ENCODE measurements around the gene SPATA3. TPM values are rescaled to one million over a fixed set of nuclear protein-coding genes. Genes with fewer than 3 reads are reported as not detected.
"Not testable (repeated sequence)": the region's sequence is repeated elsewhere in the genome, so short reads cannot be mapped to it uniquely, and the experiment has no call there.

SPATA3 gene
- polyA plus RNA-seq, 6 donors from 2014 or later: not detected

DNA sequence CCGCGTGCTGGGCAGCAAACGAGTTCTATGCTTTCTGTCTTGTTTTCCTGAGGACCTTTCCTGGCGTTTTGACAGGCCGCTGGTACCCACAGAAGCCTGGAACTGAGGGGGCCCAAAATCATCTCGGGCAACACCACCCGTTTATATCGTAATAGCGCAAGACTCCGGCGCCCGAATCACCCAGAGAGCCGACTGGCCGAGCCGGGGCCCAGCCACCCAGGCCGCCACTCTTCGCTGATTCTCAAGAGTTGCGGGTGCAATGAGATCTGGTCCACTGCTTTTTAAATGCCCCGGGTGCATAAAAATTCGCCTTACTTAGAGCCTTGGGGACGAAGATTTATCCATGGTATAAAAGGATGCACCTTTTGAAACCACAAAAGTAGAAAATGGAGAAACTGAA, 6.2 kb upstream of the SPATA3 start:
- DNase-seq (no peak), ATAC-seq (ENCODE audit: low read depth in 2 of 2) (no peak)
- no peak overlapping the region for H3K4me3 Mint-ChIP-seq
- no peaks in the 10 kb centered on the region for H3K36me3 Mint-ChIP-seq
- no peaks in the 10 kb centered on the region for H3K9me3 Mint-ChIP-seq
- peaks cover 0 to 3% (median 0%) of the 10 kb centered on the region in 3 donors for H3K4me1 Mint-ChIP-seq
- peaks cover 31 to 67% (median 60%) of the 10 kb centered on the region in 3 donors for H3K27me3 Mint-ChIP-seq
- H3K27ac Mint-ChIP-seq: no peak overlapping the region

DNA sequence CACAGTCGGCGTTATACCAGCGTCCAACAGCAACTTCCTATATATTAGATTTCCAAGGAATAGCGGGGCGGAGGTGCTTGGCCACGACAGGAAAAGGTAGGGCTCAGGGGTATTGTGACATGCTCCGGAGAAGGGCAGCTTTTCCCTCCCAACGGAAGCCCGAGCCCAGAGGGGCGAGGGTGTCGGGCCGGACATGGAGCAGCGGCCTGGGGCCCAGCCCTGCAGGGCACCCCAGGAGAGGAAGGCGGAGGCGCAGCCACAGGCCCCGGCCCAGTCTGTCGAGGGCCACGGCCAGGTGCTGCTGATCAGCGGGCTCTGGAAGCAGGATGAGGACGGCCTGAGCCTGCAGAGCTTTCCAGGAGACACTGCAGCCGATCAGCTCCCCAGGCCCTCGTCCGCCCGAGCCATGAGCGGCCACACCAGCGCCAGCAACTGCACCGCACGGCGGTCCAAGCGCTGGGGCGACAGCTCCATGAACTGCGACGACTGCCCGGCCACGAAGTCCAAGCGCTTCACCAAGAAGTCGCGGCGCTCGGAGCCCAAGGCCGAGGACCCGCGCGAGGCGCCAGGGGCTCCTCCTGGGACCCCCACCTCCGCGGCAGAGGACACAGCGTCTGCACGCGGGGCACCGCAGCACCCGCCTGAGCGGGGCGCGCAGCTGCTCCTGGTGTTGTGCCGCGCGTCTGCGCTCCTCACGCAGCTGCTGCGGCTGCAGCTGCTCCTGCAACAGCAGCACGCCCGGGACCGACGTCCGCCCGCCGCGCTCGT, 5.6 kb upstream of the SPATA3 start:
- peaks cover 34 to 67% (median 63%) of the 10 kb centered on the region in 3 donors for H3K27me3 Mint-ChIP-seq
- H3K27ac Mint-ChIP-seq: no peak overlapping the region
- no peak for DNase-seq
- no peak for ATAC-seq (ENCODE audit: low read depth in 2 of 2)
- no peaks in the 10 kb centered on the region for H3K36me3 Mint-ChIP-seq
- H3K4me3 Mint-ChIP-seq: no peak overlapping the region
- H3K4me1 Mint-ChIP-seq: peaks cover 0 to 3% (median 0%) of the 10 kb centered on the region in 3 donors
- H3K9me3 Mint-ChIP-seq: no peaks in the 10 kb centered on the region

DNA sequence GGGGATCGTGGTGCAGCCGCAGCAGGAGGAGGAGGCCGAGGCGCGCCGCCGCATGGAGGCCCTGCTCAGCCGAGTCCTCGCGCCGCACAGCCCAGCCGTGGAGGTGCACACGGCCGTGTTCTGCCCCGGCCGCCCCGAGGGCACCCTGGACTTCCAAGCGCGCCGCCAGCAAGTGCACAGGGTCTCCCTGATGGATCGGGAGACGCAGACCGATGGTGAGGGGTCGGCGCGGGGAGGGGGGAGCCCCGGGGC, 5.1 kb upstream of the SPATA3 start:
- Mint-ChIP-seq H3K9me3 (no peaks in the 10 kb centered on the region), H3K27ac (no peak overlapping the region), H3K36me3 (no peaks in the 10 kb centered on the region), H3K4me1 (peaks cover 0 to 3% (median 0%) of the 10 kb centered on the region in 3 donors), H3K27me3 (peaks cover 39 to 68% (median 63%) of the 10 kb centered on the region in 3 donors), H3K4me3 (no peak overlapping the region)
- DNase-seq (no peak), ATAC-seq (ENCODE audit: low read depth in 2 of 2) (no peak)

DNA sequence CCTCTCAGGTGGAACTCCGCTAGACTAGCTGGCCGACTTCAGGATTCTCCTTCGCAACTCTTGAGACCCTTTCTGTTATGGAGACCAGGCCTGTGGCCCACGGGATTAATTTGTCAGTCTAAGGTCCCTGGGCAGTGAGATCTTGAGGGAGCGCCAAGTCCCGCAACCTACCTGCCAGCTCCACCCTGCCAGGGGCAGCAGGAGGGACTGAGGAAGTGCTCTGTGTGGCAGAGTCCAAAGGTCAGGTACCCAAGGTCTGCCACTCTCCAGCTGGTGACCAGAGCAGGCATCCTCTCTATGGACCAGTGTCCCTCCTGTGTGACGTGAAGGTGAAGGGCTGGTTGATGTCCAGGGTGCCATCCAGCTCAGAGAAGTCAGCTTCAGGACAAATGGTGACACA, 4.3 kb upstream of the SPATA3 start:
- Mint-ChIP-seq H3K27me3 (peaks cover 47 to 71% (median 63%) of the 10 kb centered on the region in 3 donors), H3K4me1 (peaks cover 0 to 3% (median 0%) of the 10 kb centered on the region in 3 donors), H3K4me3 (no peak overlapping the region), H3K9me3 (peaks cover 0 to under 1% (median 0%) of the 10 kb centered on the region in 7 donors), H3K27ac (no peak overlapping the region), H3K36me3 (no peaks in the 10 kb centered on the region)
- ATAC-seq (ENCODE audit: low read depth in 2 of 2) (no peak), DNase-seq (no peak)

DNA sequence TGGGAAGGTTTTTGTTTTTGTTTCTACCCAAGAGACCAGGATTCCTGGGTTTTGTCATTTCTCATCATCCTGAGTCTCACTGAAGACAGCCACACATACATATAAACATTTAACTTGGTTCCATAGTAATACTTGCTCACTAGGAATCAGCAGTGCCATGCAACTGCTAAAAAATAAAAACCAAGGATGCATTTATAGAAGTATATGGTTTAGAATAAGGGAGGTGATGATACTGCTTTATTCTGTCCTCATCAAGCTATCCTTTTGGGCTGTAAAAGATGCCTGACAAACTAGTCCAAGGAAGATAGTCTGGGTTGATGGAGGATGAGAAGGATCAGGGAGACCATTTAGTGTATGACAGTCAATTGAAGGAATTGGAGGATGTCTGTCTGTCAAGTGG, 740 bp downstream of the SPATA3 start:
- Mint-ChIP-seq H3K4me1 (peaks cover 0 to 3% (median 0%) of the 10 kb centered on the region in 3 donors), H3K27ac (no peak overlapping the region), H3K27me3 (peaks cover 69 to 96% (median 88%) of the 10 kb centered on the region in 3 donors), H3K36me3 (no peaks in the 10 kb centered on the region), H3K4me3 (no peak overlapping the region), H3K9me3 (peaks cover 0 to 10% (median 6%) of the 10 kb centered on the region in 7 donors)
- DNase-seq (no peak), ATAC-seq (ENCODE audit: low read depth in 2 of 2) (no peak)

DNA sequence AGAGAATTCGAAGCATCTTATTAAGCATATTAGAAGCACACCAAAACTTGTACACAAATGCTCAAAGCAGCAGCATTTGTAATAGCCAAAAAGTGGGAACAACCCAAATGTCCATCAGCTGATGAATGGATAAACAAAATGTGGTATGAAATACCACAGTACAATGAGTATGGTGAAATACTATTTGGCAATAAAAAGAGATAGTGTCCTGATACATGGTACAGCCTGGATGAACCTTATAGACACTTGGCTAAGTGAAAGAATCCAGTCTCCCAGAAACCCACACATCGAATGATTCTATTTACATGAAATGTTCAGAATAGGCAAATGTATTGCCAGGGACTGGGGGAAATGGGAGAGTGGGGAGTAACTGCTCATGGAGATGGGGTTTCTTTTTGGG, 3.0 kb downstream of the SPATA3 start:
- Mint-ChIP-seq H3K4me3 (no peak overlapping the region), H3K27me3 (peaks cover 59 to 90% (median 72%) of the 10 kb centered on the region in 3 donors), H3K27ac (no peak overlapping the region), H3K9me3 (peaks cover 0 to 10% (median 6%) of the 10 kb centered on the region in 7 donors), H3K36me3 (no peaks in the 10 kb centered on the region), H3K4me1 (peaks cover 0 to 3% (median 0%) of the 10 kb centered on the region in 3 donors)
- ATAC-seq (ENCODE audit: low read depth in 2 of 2) (no peak), DNase-seq (no peak)

DNA sequence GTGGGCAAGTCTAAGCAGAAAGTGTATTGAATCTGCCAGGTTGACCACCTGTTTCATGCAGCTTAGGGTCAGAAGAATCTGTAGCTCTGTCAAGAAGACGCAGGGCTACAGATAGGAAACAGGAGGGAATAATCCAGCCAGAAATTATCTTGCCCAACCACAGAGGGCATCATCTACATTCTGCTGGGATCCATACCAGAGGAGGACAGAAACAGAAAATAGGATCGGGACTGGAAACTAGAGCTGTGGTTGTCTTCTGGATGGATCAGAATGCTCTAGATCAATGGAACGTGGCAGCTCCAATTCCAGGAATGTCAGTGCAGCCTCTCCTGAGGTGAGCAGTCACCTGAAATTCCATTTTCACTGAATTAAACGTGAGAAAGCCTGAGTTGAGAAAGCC, 3.6 kb downstream of the SPATA3 start:
- Mint-ChIP-seq H3K27ac (no peak overlapping the region), H3K27me3 (peaks cover 57 to 84% (median 72%) of the 10 kb centered on the region in 3 donors), H3K9me3 (peaks cover 0 to 11% (median 6%) of the 10 kb centered on the region in 7 donors), H3K36me3 (no peaks in the 10 kb centered on the region), H3K4me1 (peaks cover 0 to 3% (median 0%) of the 10 kb centered on the region in 3 donors), H3K4me3 (no peak overlapping the region)
- no peak for ATAC-seq (ENCODE audit: low read depth in 2 of 2)
- no peak for DNase-seq

DNA sequence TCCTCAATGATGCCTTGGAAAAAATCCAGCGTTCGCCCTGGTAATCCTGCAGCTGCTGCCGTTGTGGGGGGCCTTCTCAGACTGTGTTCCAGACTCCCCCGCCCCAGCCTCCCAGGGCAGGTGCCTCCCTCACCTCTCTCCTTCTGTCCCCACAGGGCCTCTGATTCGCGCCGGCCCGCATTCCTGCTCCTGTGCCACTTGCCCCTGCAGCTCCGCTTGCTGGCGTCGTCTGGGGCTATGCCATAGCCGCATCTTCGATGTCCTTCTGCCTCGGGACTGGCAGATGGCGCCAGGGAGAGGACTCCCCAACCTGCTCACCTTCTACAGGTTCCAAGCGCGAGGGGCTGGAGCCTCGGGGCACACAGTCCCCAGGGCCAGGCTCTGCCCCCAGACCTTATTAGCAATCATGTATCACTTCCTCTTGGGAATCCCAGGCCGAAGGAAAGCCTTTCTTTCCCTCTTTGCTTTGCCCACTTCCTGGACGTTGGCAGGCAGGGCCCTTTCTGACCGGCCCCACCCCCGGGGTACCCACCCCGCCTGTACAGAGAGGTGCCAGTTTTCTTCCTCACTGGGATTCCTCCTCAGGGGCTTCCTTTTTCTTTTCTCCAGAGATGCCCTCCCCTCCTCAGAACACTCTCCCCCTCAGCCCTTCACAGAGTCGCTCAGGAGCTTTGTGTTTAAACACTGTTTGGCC, 4.4 kb downstream of the SPATA3 start:
- ATAC-seq (ENCODE audit: low read depth in 2 of 2): no peak
- no peak overlapping the region for H3K4me3 Mint-ChIP-seq
- no peak overlapping the region for H3K27ac Mint-ChIP-seq
- peaks cover 0 to 10% (median 0%) of the 10 kb centered on the region in 3 donors for H3K4me1 Mint-ChIP-seq
- peaks cover 0 to 8% of the 10 kb centered on the region in 2 donors for H3K36me3 Mint-ChIP-seq
- peaks cover 0 to 18% (median 9%) of the 10 kb centered on the region in 7 donors for H3K9me3 Mint-ChIP-seq
- peaks cover 55 to 75% (median 68%) of the 10 kb centered on the region in 3 donors for H3K27me3 Mint-ChIP-seq
- no peak for DNase-seq

DNA sequence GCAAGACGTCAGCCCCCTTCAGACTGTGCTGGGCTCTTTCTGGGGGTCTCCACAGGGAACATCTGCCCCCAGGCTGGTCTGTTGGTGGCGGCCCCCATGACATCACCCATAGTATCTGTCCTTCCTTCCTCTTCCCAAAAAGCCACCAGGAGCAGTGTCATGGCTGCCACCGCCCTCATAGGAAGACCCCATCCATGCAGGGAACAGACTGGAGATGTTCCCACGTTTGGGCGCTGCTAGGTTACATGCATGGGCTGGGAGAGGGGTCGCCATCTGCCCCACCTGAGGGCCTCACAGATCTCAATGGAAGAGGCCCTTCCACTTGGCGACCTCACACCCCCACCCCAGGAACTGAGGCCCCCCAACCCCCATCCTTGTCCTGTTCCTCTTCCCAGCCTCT, 5.1 kb downstream of the SPATA3 start:
- H3K4me3 Mint-ChIP-seq: no peak overlapping the region
- H3K27me3 Mint-ChIP-seq: peaks cover 48 to 68% (median 61%) of the 10 kb centered on the region in 3 donors
- H3K4me1 Mint-ChIP-seq: peaks cover 0 to 13% (median 0%) of the 10 kb centered on the region in 3 donors
- DNase-seq: no peak
- peaks cover 2 to 21% (median 11%) of the 10 kb centered on the region in 7 donors for H3K9me3 Mint-ChIP-seq
- H3K36me3 Mint-ChIP-seq: peaks cover 0 to 12% of the 10 kb centered on the region in 2 donors
- no peak for ATAC-seq (ENCODE audit: low read depth in 2 of 2)
- H3K27ac Mint-ChIP-seq: no peak overlapping the region

DNA sequence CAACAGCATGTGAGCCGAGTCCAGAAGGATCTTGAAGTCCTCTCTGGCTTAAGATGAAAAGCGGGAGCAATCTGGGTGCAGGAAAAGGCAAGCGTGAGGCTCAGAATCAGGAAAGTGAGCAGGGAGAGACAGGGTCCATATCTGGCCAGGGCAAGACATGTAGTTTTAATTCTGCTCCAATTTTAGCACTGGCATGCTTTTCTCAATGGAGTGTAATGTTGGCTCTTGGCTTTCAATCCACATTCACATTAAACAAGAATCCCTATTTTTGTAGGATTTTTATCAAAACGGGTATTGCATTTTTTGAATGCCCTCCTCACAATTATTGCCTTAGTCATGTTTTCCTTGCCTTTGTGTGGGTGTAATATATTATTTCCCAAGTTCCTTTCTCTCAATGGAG, 6.0 kb downstream of the SPATA3 start:
- Mint-ChIP-seq H3K4me1 (peaks cover 0 to 13% (median 0%) of the 10 kb centered on the region in 3 donors), H3K9me3 (peaks cover 2 to 19% (median 9%) of the 10 kb centered on the region in 7 donors), H3K36me3 (peaks cover 0 to 12% of the 10 kb centered on the region in 2 donors), H3K27me3 (peaks cover 40 to 59% (median 52%) of the 10 kb centered on the region in 3 donors), H3K27ac (peak overlapping the region in 1 of 6 donors; percentile 43), H3K4me3 (no peak overlapping the region)
- no peak for ATAC-seq (ENCODE audit: low read depth in 2 of 2)
- no peak for DNase-seq

DNA sequence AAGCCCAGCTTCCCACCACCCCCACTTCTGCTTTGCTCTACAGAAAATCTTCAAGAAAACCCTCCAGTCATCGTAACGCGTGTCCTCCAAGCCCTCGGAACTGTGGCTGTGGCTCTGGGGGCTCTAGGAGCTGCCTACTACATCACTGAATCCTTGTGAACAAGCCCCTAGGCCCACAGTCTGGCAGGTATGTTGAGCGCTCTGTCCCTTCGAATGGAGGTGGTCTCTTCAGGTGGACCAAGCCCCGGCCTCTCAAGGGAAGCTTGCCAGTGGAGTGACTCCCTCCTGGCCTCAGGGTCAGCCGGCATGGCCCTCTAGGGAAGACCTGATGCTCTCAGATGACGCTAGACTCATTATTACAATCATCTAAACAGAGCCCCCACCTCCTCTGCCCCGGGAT, 6.7 kb downstream of the SPATA3 start:
- Mint-ChIP-seq H3K4me3 (no peak overlapping the region), H3K9me3 (peaks cover 2 to 15% (median 7%) of the 10 kb centered on the region in 7 donors), H3K4me1 (peaks cover 0 to 13% (median 0%) of the 10 kb centered on the region in 3 donors), H3K36me3 (peaks cover 0 to 12% of the 10 kb centered on the region in 2 donors), H3K27ac (no peak overlapping the region), H3K27me3 (peaks cover 36 to 54% (median 45%) of the 10 kb centered on the region in 3 donors)
- DNase-seq: no peak
- no peak for ATAC-seq (ENCODE audit: low read depth in 2 of 2)

DNA sequence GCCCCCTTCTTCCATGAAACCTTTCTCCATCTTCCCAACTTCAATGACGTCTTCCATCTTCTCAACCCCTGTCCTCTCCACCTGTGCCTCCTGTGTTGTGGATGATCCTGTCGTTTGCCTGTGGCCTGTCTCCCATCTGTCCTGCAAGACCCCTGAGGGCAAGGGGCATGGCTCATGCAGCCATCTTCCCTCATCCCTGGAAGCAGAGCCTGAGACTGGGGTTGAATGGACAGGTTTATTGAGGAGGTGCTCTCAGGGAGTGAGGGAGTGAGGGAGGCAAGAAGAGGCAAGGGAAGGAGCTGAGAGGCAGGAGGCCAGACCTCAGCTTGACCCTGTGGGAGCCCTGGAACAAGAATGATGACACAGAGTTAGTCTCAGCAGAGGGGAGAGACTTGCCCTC, 7.3 kb downstream of the SPATA3 start:
- DNase-seq (no peak), ATAC-seq (ENCODE audit: low read depth in 2 of 2) (no peak)
- Mint-ChIP-seq H3K4me1 (peaks cover 0 to 13% (median 0%) of the 10 kb centered on the region in 3 donors), H3K9me3 (peaks cover 2 to 15% (median 7%) of the 10 kb centered on the region in 7 donors), H3K27ac (no peak overlapping the region), H3K4me3 (no peak overlapping the region), H3K36me3 (peaks cover 0 to 12% of the 10 kb centered on the region in 2 donors), H3K27me3 (peaks cover 32 to 51% (median 40%) of the 10 kb centered on the region in 3 donors)

DNA sequence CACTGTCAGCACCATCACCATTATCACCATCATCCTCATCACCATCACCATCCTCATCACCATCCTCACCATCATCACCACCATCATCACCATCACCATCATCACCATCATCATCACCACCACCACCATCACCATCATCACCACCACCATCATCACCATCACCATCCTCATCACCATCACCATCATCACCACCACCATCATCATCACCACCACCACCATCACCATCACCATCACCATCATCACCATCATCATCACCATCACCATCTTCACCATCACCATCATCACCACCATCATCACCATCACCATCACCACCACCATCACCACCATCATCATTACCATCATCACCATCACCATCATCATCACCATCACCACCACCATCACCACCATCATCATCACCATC, 9.0 kb downstream of the SPATA3 start:
- H3K27me3 Mint-ChIP-seq: peaks cover 20 to 38% (median 30%) of the 10 kb centered on the region in 3 donors
- not testable (repeated sequence) for ATAC-seq (ENCODE audit: low read depth in 2 of 2); H3K4me3 Mint-ChIP-seq; DNase-seq
- peaks cover 2 to 15% (median 7%) of the 10 kb centered on the region in 7 donors for H3K9me3 Mint-ChIP-seq
- peaks cover 0 to 12% of the 10 kb centered on the region in 2 donors for H3K36me3 Mint-ChIP-seq
- peak overlapping the region in 1 of 6 donors; percentile 27 for H3K27ac Mint-ChIP-seq
- peaks cover 0 to 13% (median 0%) of the 10 kb centered on the region in 3 donors for H3K4me1 Mint-ChIP-seq
